HepG2 (cell line): Measurements from ENCODE around the gene MRPL43. TPM values are rescaled to one million over a fixed set of nuclear protein-coding genes. Genes with fewer than 3 reads are reported as not detected.

Experiments used
- CBFB ChIP-seq: sonication (generic); formaldehyde crosslinking; IDR thresholded peaks from 2 replicates; pipeline ENCODE4 v1.4.0; 2020; ENCODE audit warnings: missing genetic modification reagents
- DNMT1 ChIP-seq: sonication (generic); formaldehyde crosslinking; IDR thresholded peaks from 2 replicates; pipeline ENCODE4 v1.5.1; 2020; ENCODE audit warnings: mild to moderate bottlenecking, missing genetic modification reagents
- FOXC1 ChIP-seq: sonication (generic); formaldehyde crosslinking; IDR thresholded peaks from 2 replicates; pipeline ENCODE4 v1.8.0; 2022; ENCODE audit warnings: mild to moderate bottlenecking, missing genetic modification reagents, borderline replicate concordance
- FOXP1 ChIP-seq, 2 experiments: fragments of 450-650 bp in 1 of 2; IDR thresholded peaks; 2 replicates each; pipeline ENCODE4 v1.6.1; 2017 to 2018; ENCODE audit warnings: antibody characterized with exemption in 1 of 2
- KMT2A ChIP-seq: sonication (generic); formaldehyde crosslinking; IDR thresholded peaks from 2 replicates; pipeline ENCODE4 v1.4.0; 2020; ENCODE audit warnings: missing genetic modification reagents
- MIXL1 ChIP-seq: IDR thresholded peaks from 2 replicates; pipeline ENCODE4 v1.6.1; 2016
- NCOA1 ChIP-seq: sonication (generic); formaldehyde crosslinking; IDR thresholded peaks from 2 replicates; pipeline ENCODE4 v1.9.0; 2021; ENCODE audit warnings: missing genetic modification reagents
- REXO4 ChIP-seq: sonication (generic); formaldehyde crosslinking; IDR thresholded peaks from 2 replicates; pipeline ENCODE4 v1.8.0; 2022; ENCODE audit warnings: missing genetic modification reagents, mild to moderate bottlenecking, borderline replicate concordance
- RFX5 ChIP-seq: IDR thresholded peaks from 2 replicates; pipeline ENCODE4 v1.6.1; 2011; ENCODE audit warnings: low read depth, low read length, improper control_type of control experiment
- SALL2 ChIP-seq: sonication (generic); formaldehyde crosslinking; IDR thresholded peaks from 2 replicates; pipeline ENCODE4 v1.8.1; 2023; ENCODE audit warnings: mild to moderate bottlenecking, missing genetic modification reagents, inconsistent platforms
- SP1 ChIP-seq, 2 experiments: fragments of 450-650 bp in 1 of 2; sonication (generic) in 1 of 2; formaldehyde crosslinking in 1 of 2; IDR thresholded peaks; 2 replicates each; pipeline versions ENCODE4 v1.4.0 to v1.6.1; 2016 to 2020; ENCODE audit warnings: missing genetic modification reagents in 1 of 2
- ZBTB1 ChIP-seq: sonication (generic); formaldehyde crosslinking; IDR thresholded peaks from 2 replicates; pipeline ENCODE4 v1.4.0; 2020; ENCODE audit warnings: missing genetic modification reagents, borderline replicate concordance
- ZBTB21 ChIP-seq: sonication (generic); formaldehyde crosslinking; IDR thresholded peaks from 2 replicates; pipeline ENCODE4 v1.4.0; 2020; ENCODE audit warnings: missing genetic modification reagents
- ZNF232 ChIP-seq: sonication (generic); formaldehyde crosslinking; IDR thresholded peaks from 2 replicates; pipeline ENCODE4 v1.4.0; 2020; ENCODE audit warnings: missing genetic modification reagents, borderline replicate concordance
- ZNF549 ChIP-seq: sonication (generic); formaldehyde crosslinking; IDR thresholded peaks from 2 replicates; pipeline ENCODE4 v1.5.0; 2020; ENCODE audit warnings: missing genetic modification reagents
- ZNF747 ChIP-seq: sonication (generic); formaldehyde crosslinking; IDR thresholded peaks from 2 replicates; pipeline ENCODE4 v1.8.1; 2023; ENCODE audit warnings: missing genetic modification reagents, mild to moderate bottlenecking, borderline replicate concordance
- ZNF761 ChIP-seq: sonication (generic); formaldehyde crosslinking; conservative IDR thresholded peaks from 2 replicates; pipeline ENCODE4 v1.4.0; 2020; ENCODE audit warnings: mild to moderate bottlenecking, missing genetic modification reagents
- ZNF776 ChIP-seq: sonication (generic); formaldehyde crosslinking; IDR thresholded peaks from 2 replicates; pipeline ENCODE4 v1.4.0; 2020; ENCODE audit warnings: mild to moderate bottlenecking, missing genetic modification reagents
- polyA plus RNA-seq, 8 experiments: library from polyadenylated mRNA; depleted of rRNA in 3 of 8; stranded (reverse) in 7 of 8; unstranded in 1 of 8; fragments of >200 nt; fragmentation: Illumina TruSeq in 4 of 8; extraction: Trizol in 4 of 8; gene quantifications; 2 replicates each; pipeline versions ENCODE4 v1.2.1 to v1.2.3, GENCODE V29; 2011 to 2016; ENCODE audit warnings: low read depth in 4 of 8, missing spikeins in 1 of 8, mixed read lengths in 1 of 8; ENCODE audit not compliant: insufficient read depth in 1 of 8
- total RNA-seq, 5 experiments: library from RNA; depleted of rRNA; stranded (reverse); fragments of >200 nt; fragmentation: Illumina TruSeq; extraction: Trizol; gene quantifications; 2 replicates each; pipeline ENCODE4 v1.2.3, GENCODE V29; 2016; ENCODE audit warnings: low read depth in 1 of 5
- TF ChIP-seq, protein P1 (sequence below): sonication (generic); formaldehyde crosslinking; conservative IDR thresholded peaks from 2 replicates; pipeline ENCODE4 v1.4.0; 2020; ENCODE audit warnings: missing genetic modification reagents
- TF ChIP-seq, protein P2 (sequence below): sonication (generic); formaldehyde crosslinking; IDR thresholded peaks from 2 replicates; pipeline ENCODE4 v1.8.0; 2022; ENCODE audit warnings: missing genetic modification reagents, low read depth, mild to moderate bottlenecking, borderline replicate concordance
- TF ChIP-seq, protein P3 (sequence below): sonication (generic); formaldehyde crosslinking; IDR thresholded peaks from 2 replicates; pipeline ENCODE4 v1.4.0; 2020; ENCODE audit warnings: missing genetic modification reagents, borderline replicate concordance
- TF ChIP-seq, protein P4 (sequence below): sonication (generic); formaldehyde crosslinking; conservative IDR thresholded peaks from 2 replicates; pipeline ENCODE4 v1.8.0; 2022; ENCODE audit warnings: mild to moderate bottlenecking, moderate library complexity, missing genetic modification reagents

The MRPL43 gene
- total and polyA plus RNA-seq, 2 of the 13 experiments (the other 11 are each of a cell fraction or from before 2014, with no cell fraction given), result 71.0 to 73.7 TPM

DNA sequence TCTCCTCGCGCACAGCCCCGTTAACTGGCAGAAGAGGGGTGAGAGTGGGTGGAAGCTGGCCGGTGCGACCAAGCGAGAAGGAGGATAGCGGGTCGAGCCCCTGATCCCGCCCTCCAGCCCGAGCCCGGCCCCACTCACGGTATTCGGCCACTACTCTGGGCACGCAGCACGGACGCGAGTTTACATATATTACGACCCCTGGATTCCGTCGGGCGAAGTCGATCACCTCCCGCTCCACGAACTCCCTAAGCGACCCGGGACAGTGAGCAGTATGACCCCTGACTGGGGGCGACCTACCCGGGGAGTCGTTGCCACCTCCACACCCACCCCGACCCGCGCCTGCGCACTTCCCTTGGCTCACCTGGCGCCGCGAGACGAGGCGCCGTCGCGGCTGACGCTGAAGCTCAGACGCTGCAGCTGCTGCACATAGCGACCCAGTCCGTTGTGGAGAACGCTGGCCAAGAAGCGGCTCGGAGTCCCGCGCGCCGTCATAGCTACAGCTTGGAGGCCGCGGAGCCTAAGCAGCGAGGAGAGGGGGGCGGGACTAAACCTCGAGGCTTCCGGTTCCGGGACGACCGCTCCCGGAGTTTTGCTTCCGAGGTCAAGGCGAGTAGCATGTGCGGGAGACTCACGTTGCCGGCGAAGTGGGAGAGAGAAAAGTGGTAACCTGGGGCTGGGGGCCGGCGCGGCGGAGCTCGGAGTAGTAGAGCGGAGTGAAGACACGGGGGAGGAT, at the start of gene MRPL43, which contains the start of gene TWNK (continued):
- TF ChIP-seq MIXL1 (CRISPR knock-in tag), result no peak; the same call in 1 of the 2 replicates
- TF ChIP-seq ZNF761 (CRISPR knock-in tag), result no peak
- TF ChIP-seq, protein P1, sequence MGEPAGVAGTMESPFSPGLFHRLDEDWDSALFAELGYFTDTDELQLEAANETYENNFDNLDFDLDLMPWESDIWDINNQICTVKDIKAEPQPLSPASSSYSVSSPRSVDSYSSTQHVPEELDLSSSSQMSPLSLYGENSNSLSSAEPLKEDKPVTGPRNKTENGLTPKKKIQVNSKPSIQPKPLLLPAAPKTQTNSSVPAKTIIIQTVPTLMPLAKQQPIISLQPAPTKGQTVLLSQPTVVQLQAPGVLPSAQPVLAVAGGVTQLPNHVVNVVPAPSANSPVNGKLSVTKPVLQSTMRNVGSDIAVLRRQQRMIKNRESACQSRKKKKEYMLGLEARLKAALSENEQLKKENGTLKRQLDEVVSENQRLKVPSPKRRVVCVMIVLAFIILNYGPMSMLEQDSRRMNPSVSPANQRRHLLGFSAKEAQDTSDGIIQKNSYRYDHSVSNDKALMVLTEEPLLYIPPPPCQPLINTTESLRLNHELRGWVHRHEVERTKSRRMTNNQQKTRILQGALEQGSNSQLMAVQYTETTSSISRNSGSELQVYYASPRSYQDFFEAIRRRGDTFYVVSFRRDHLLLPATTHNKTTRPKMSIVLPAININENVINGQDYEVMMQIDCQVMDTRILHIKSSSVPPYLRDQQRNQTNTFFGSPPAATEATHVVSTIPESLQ, result no peak
- TF ChIP-seq ZNF549, result no peak
- 0 out of 2 replicates have a peak, but pooled peaks have one; percentile 22 for TF ChIP-seq ZNF232 (CRISPR knock-in tag)
- no peak for TF ChIP-seq SP1 (IDR thresholded peaks at IDR 0.05)
- peak; percentile 57; the same call in 1 of the 2 replicates for TF ChIP-seq SP1 (CRISPR knock-in tag; IDR thresholded peaks at IDR 0.05)
- TF ChIP-seq ZNF747, result peak; percentile 54; the same call in 1 of the 2 replicates
- TF ChIP-seq, protein P2, sequence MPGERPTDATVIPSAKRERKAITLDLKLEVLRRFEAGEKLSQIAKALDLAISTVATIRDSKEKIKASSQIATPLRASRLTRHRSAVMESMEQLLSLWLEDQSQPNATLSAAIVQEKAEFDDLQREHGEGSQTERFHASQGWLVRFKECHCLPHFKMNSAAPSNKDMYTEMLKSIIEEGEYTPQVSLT (CRISPR knock-in tag), result no peak; the same call in 1 of the 2 replicates
- TF ChIP-seq, protein P3, sequence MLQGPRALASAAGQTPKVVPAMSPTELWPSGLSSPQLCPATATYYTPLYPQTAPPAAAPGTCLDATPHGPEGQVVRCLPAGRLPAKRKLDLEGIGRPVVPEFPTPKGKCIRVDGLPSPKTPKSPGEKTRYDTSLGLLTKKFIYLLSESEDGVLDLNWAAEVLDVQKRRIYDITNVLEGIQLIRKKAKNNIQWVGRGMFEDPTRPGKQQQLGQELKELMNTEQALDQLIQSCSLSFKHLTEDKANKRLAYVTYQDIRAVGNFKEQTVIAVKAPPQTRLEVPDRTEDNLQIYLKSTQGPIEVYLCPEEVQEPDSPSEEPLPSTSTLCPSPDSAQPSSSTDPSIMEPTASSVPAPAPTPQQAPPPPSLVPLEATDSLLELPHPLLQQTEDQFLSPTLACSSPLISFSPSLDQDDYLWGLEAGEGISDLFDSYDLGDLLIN, result 0 out of 2 replicates have a peak, but pooled peaks have one; percentile 20
- peak; percentile 77; the same call in 1 of the 2 replicates for TF ChIP-seq SALL2 (CRISPR knock-in tag)
- no peak for TF ChIP-seq RFX5
- peak; percentile 76; the same call in 1 of the 2 replicates for TF ChIP-seq ZNF776 (CRISPR knock-in tag)
- TF ChIP-seq FOXP1 (IDR thresholded peaks at IDR 0.05), result no peak
- TF ChIP-seq FOXP1 (CRISPR knock-in tag; IDR thresholded peaks at IDR 0.05), result no peak
- TF ChIP-seq, protein P4, sequence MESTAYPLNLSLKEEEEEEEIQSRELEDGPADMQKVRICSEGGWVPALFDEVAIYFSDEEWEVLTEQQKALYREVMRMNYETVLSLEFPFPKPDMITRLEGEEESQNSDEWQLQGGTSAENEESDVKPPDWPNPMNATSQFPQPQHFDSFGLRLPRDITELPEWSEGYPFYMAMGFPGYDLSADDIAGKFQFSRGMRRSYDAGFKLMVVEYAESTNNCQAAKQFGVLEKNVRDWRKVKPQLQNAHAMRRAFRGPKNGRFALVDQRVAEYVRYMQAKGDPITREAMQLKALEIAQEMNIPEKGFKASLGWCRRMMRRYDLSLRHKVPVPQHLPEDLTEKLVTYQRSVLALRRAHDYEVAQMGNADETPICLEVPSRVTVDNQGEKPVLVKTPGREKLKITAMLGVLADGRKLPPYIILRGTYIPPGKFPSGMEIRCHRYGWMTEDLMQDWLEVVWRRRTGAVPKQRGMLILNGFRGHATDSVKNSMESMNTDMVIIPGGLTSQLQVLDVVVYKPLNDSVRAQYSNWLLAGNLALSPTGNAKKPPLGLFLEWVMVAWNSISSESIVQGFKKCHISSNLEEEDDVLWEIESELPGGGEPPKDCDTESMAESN, result peak; percentile 50; the same call in 1 of the 2 replicates
- no peak for TF ChIP-seq ZBTB1
- TF ChIP-seq ZBTB21 (CRISPR knock-in tag), result no peak
- TF ChIP-seq KMT2A (CRISPR knock-in tag), result peak; percentile 80; the same call in 1 of the 2 replicates
- TF ChIP-seq CBFB (CRISPR knock-in tag), result peak; percentile 65; the same call in 1 of the 2 replicates
- TF ChIP-seq NCOA1, result no peak
- TF ChIP-seq REXO4 (CRISPR knock-in tag), result no peak
- TF ChIP-seq FOXC1 (CRISPR knock-in tag), result peak; percentile 87
- 0 out of 2 replicates have a peak, but pooled peaks have one; percentile 44 for TF ChIP-seq DNMT1 (CRISPR knock-in tag)
